ENCODE results near the gene GSTA3.
"Not testable (repeated sequence)": the region's sequence is repeated elsewhere in the genome, so short reads cannot be mapped to it uniquely, and the experiment has no call there.

GSTA3 gene

GRCh38 chr6:52861151-52861550 lies 48.3 kb downstream of the GSTA3 start:
- DNase-seq (ENCODE audit: low read depth in 2 of 2), result not testable (repeated sequence)

- DNase-seq (ENCODE audit: low read depth in 2 of 2), result no peak
Measured at GRCh38 chr6:52858416-52858815, 51.1 kb downstream of the GSTA3 start.

GRCh38 chr6:52856137-52856536 lies 53.4 kb downstream of the GSTA3 start:
- DNase-seq (ENCODE audit: low read depth in 2 of 2), result not testable (repeated sequence)

- no peak for DNase-seq (ENCODE audit: low read depth in 2 of 2)
Measured at GRCh38 chr6:52849137-52849536, 60.4 kb downstream of the GSTA3 start.
